HFF-Myc (cell line): ENCODE results near the gene GBP7.

Experiments used
- DNase-seq: peaks from one replicate; pipeline ENCODE4 v3.0.0-alpha.2; 2011; ENCODE audit warnings: low read depth; ENCODE audit errors: extremely low read depth
- H3K4me3 ChIP-seq: replicated peaks from 2 replicates; pipeline ENCODE4 v1.5.1; 2011; ENCODE audit warnings: low read depth, mild to moderate bottlenecking, control low read depth, low read length
- TF ChIP-seq, protein P1 (sequence below): IDR thresholded peaks from 2 replicates; pipeline ENCODE4 v1.5.1; 2012; ENCODE audit warnings: mild to moderate bottlenecking, low read depth, low read length, control low read depth; ENCODE audit errors: missing control alignments

GBP7 gene

DNA sequence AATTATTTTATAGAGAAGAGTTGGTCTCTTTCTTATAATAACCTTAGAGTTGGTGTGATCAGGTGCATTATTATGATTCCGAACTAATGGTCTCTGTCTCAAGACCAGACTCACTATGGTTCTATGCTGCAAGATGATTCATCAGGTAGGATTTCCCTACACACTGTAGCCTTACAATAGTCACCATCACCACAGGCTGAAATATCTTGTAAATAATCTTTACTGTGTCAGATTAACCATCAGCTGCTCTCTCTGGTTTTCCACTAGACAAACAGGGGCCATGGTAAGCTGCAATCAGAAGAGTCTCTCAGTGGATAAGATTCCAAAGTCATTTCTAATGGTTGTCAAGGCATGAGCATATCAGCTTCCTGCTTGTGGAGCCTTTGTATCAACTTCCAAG is 27.4 kb upstream of the GBP7 start:
- TF ChIP-seq, protein P1, sequence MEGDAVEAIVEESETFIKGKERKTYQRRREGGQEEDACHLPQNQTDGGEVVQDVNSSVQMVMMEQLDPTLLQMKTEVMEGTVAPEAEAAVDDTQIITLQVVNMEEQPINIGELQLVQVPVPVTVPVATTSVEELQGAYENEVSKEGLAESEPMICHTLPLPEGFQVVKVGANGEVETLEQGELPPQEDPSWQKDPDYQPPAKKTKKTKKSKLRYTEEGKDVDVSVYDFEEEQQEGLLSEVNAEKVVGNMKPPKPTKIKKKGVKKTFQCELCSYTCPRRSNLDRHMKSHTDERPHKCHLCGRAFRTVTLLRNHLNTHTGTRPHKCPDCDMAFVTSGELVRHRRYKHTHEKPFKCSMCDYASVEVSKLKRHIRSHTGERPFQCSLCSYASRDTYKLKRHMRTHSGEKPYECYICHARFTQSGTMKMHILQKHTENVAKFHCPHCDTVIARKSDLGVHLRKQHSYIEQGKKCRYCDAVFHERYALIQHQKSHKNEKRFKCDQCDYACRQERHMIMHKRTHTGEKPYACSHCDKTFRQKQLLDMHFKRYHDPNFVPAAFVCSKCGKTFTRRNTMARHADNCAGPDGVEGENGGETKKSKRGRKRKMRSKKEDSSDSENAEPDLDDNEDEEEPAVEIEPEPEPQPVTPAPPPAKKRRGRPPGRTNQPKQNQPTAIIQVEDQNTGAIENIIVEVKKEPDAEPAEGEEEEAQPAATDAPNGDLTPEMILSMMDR, result no peak
- no peak for DNase-seq
- no peak overlapping the region for H3K4me3 ChIP-seq

DNA sequence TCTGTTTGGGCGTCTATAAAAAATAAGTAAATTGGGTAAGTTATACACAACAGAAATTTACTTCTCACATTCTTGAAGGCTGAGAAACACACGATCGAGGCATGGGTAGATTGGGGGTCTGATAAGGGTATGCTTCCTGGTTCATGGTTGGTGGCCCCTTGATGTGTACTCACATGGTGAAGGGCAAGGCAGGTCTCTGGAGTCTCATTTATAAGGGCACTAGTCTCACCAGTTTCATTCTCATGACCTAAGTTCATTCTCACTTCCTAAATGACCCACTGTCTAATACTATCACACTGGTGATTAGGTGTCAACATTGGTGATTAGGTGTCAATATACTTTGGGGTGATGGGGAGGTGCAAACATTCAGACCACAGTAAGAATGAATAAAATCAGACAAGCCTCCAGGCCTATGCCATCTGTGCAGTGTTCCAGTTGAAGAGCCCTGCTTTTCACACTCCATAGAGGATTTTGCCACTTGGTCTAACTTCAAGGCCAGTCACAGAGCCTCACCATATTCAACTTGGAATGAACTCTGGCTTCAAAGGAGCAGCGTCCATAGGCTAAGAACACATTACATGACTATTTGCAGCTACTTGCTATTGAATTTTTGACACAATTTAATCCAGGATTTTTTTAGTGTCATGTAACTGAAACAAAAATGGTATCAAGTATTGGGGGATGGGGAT is 25.4 kb upstream of the GBP7 start:
- H3K4me3 ChIP-seq, result no peak overlapping the region
- TF ChIP-seq, protein P1, result no peak
- DNase-seq, result no peak

- TF ChIP-seq, protein P1, result no peak
Observed at GRCh38 chr1:89200663-89201062, 24.9 kb upstream of the GBP7 start.

DNA sequence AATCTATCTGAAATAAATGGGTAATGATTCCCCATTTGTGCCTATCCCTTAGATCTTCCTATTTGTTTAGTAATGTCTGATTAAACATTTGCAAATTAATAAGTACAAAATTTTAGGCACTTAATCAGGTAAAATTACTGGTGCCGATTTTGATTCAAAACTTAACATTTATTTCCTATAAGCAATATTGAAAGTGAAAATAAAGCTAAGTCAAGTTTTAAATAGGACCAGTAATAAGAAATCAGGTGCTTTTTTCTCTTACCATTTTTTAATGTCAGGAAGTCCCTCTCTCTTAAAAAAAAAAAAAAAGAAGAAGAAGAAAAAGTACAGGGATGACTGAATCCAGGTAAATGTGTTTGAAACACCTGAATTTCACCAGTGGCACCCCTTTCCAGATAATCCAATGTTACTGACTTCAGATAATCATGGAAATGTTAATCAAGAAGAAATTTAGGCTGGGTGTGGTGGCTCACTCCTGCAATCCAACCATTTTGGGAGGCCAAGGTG is 23.8 kb upstream of the GBP7 start:
- DNase-seq, result no peak
- no peak overlapping the region for H3K4me3 ChIP-seq
- TF ChIP-seq, protein P1, result no peak

More at GRCh38 chr1:89200663-89201062, 24.9 kb upstream of the GBP7 start:
- H3K4me3 ChIP-seq, result no peak overlapping the region
- DNase-seq, result no peak

GRCh38 chr1:89198491-89199072 is 22.8 kb upstream of the GBP7 start, which contains the start of gene GBP4:
TSS of gene GBP4 (minus strand) at chr1:89198942. CDS start at chr1:89198834, 108 bp downstream.
- TF ChIP-seq, protein P1, result no peak
- DNase-seq, result no peak
- H3K4me3 ChIP-seq, result no peak within 1 kb of the TSS

DNA sequence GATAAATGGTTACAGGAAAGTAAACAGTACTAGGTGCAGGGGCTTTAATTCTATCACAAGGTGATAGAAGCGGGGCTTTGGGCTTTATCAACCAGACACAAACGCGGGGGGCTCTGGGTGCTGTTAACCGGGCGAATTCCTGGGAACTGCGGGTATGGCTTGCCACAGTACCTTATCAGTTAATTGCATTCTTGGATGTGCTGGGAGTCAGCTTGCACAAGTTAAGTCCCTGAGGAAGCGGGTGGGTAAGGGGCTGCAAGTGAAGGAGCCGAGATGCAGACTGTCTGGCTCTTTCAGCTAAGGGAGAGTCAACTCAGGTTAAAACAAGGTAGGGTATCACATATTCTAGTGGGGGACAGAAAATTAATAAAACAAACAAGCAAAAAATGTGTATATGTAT is 22.3 kb upstream of the GBP7 start:
- H3K4me3 ChIP-seq, result no peak overlapping the region
- TF ChIP-seq, protein P1, result no peak
- no peak for DNase-seq

GRCh38 chr1:89195476-89195875 is 19.7 kb upstream of the GBP7 start:
- no peak for DNase-seq
- no peak overlapping the region for H3K4me3 ChIP-seq
- TF ChIP-seq, protein P1, result no peak
